Measurements from ENCODE around the gene DCST2.

DCST2 gene

DNA sequence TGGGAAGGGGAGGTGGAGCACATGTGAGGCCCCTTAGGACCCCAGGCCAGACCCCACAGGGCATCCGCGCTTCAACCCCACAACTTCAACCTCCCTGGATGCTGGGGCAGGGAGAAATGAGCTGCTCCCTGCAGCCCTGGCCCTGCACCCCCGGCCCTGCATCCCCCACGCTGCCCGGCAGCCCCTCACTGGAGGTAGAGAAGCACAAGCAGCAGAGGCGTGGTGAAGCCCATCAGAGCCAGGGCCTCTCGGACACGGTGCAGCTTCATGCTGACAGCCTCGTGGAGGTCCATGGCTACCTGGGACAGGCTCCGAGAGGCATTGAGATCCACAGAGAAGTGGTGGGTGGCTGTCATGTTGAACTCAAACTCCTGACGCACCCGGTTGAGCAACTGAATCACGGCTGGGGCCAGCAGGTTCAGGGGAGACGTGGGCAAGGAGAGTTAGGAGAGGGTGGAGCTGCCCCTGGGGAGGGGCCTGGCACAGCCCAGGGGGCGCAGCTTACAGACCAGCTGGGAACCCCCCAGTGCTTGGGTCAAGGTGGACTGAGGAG is 3.3 kb downstream of the DCST2 start:
- DNase-seq, result peak in 3 of 56 donors; percentile 14 to 41 (median 23)

DNA sequence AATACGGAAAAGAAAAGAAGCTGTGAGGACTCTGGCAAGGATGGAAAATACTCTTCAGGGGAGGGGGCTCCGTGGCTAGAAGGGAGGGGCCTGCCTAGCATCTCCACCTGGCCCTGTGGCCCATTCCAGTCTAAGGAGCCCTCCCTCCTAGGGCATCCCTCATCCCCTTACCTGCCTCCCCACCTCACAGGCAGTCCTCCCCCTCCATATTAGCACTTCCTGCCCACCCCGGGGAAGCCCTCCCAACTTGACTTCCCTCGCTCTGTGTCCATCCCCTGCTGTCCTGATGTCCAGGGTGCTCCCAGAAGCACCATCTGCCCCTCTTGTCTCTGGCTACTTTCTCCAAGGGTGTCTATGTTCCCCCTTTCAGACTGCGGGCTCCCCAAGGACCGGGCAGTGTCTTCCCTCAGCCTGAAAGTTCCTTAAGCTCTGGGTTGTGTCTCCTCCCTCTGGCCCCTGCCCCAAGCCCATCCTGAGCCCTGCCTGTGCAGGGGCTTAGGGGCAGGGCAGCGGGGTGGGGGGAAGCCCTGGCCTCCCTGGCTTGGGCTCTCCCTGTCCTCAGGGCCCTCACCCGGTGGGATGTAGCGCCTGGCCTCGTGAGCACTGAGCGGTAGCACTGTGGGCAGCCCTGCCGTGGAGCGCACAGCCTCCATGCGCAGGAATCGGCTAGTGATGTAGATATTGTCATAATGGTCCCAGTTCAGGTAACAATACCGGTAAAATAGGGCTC is 3.9 kb downstream of the DCST2 start:
- no peak for DNase-seq

DNA sequence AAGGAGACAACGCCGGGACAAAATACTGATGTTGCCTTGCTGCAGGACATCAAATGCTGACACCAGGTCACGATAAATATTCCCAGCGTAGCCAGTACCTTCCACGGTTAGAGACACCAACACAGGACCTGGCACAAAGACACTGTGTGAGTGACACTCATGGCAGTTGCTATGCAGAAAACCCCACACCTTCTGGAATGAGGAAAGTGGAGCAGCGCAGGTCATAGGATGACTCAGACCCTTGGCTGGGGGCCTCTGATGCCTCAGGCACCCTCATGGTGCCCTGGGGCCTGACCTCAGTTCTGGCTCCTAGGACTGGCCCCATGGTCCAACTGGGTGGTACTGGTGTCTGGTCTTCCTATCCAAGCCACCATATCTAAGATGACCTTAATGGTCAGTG is 7.0 kb downstream of the DCST2 start:
- no peak for DNase-seq

DNA sequence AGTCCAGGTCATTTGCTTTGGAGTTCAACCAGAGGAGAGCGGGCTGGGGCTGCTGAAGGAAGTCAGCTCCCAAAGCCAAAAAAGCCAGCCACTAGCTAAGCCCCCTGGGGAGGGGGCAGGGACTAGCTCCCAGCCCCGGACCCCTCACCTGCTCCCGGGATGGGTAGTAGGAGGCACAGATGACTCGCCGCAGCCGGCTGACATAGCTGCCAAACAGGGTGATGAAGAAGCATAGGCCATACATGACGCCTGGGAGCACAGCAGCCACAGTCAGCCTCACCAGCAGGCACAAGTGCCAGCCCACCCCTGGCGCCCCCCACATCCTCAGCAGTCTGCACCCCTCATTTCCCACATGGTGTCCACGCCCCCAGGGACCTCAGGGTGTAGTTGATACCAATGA is 7.4 kb downstream of the DCST2 start:
- DNase-seq, result no peak

DNA sequence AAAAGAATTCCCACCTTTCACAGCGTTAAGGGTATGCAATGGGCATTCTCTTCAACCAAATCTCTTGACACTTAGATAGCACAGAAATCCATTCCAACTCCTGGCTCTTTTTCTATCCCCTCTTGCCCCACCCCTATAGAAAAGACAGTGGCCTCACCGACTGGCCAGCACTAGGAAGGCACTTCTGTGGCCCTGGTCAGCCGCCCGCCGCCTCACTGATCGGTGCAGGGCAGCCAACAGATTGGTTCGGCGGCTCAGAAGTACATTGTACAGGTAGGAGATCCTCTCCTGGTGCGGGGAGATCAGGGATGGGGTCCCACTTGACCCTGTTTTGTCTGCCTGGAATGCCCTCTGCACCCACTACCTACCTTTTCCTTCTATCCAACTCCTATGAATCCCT is 9.3 kb downstream of the DCST2 start:
- DNase-seq, result no peak

DNA sequence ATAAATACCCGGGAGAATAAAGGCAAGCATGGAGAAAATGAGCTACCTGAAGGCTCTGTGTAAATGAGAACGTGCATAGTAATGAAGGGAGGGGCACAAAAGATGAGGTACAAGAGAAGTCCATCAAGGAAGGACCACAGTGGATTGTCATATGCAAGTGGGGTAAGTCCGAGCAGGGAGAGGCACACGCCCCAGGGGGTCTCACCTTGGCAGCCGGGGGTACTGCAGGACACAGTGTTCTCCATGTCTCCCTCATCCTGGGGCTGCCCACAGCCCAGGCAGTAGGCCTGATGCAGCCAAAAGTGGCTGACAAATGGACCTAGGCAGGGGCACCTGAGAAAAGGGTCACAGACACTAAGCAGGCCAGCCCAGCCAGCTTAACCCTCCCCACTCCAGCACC is 10.0 kb downstream of the DCST2 start:
- no peak for DNase-seq

DNA sequence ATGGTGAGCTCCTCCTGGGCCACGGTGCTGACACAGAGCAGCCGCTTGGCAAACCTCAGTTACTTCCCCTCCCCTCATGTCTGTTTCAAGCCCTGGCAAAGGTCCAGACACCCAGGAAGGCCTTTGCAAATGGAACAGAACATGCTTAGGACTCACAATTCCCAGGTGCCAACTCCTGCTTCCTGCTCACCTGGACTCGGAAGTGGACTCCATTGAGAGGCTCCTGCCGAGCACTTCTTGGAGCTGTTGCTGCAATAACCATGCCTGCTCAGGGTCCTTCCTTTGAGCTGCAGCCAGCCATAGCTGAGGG is 10.7 kb downstream of the DCST2 start:
- DNase-seq, result no peak

DNA sequence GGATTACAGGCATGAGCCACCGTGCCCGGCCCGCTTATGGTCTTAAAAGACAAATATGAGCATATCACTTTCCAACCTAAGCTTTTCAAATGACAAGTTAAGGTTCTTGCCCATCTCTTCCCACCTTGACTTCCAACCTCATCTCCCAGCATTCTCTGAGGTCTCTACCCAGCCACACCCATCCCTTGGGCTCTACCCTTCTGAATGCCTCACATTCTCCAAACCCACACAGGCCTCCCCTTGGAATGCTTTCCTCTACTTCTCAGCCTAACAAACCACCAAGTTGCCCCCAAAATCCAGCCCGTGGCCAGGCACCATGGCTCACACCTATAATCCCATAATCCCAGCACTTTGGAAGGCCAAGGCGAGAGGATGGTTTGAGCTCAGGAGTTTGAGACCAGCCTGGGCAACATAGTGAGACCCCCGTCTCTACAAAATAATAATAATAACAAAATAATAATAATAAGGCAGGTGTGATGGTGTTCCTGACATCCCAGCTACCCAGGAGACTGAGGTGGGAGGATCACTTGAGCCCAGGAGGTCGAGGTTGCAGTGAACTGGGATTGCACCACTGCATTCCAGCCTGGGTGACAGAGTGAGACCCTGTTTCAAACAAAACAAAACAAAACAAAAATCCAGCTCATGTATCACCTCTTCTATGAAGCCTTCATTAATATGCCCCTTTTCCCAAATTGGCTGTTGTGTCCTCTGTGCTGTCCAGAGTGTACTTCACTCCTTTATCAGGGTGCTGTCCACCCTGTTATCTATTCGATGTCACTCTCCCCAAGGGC is 11.2 kb downstream of the DCST2 start:
- no peak for DNase-seq

DNA sequence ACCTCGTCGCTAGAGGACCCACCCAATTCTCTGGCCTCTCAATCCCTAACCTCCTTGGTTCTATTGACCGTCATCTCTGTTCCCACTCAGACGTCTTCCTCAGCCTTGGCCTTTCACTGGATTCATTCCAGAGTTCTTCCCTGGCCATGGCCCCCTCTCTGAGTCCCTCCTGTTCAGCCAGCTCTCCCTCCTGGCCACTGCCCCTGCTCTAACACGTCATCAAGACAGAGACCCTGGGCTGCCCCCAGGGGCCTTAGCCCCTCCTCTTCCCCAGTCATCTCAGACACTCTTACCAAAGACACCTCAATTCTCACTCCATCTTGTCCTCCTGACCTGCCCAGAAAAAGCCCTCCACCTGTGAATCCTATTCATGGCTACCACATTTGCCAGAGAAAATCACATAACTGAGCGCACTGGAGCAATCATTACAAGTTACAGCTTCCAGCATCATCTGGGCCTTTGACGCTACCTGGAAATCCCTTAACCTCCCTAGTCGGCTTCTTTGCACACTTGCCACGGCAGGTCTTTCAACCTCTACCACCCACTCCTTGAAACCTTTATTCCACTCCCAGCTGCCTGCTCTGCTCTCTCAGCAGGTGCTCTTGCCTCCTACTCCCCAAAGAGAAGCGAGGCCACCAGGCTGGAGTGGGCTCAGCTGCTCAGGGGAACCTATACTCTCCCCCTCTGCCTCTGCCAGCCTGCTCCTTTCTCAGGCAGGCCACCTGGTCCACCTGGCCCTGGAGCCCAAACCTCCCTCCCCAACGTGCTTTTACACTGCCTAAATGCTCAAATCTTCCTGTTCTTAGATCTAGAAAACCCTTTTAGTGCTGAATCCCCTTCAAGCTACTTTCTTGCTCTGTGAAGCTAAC is 14.0 kb downstream of the DCST2 start:
- DNase-seq, result peak in 1 of 56 donors; percentile 24

DNA sequence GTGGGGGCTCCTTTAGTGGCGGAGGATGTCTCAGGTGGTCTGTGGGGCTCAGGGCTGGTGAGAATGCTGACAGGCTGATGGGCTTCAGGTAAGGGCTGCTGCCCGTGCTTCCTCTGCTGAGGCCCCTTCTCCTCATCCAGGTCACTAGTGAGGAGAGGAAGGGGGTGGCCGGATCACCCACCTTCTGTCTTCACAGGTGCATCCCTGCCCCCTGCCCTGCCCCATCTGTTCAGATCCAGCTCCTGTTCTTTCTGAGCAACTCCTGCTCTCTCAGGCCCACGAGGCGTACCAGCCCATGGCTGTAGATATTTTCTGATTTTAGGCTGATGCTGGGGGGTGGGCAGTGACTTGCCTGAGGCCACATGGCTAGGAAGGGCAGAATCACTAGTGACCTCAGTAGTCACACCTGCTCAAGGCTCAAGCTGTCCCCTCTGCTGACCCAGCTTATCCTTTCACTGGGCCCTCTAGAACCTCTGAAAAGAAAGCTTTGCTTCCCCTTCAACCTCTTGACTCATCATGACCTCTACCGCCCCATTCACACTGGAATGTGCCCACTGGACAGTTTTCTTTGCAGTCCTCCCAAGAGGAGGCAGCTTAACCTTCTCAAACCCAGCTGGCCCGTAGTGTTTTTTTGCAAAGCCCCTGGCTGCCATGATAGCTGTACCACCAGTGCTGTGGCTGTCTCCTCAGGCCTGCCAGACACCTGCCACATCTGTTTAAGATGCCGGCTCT is 14.8 kb downstream of the DCST2 start:
- DNase-seq, result no peak

DNA sequence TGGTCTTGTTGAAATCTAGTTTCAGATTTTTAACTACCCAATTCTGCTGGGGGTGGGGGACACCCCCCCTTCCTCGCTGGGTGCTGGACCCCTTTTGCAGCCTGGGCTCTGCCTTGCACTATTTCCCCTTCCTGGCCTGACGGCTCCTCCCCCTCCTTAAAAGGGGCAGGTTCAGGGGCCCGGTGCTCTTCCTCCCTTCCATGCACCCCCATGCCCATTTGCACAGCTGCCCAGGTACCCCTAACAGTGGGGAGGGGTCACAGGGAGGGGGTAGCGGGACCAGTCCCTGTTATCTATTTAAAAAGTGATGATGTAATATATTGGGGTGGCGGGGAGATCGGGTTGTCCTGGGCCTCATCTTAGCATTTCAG is 15.7 kb downstream of the DCST2 start:
- no peak for DNase-seq

DNA sequence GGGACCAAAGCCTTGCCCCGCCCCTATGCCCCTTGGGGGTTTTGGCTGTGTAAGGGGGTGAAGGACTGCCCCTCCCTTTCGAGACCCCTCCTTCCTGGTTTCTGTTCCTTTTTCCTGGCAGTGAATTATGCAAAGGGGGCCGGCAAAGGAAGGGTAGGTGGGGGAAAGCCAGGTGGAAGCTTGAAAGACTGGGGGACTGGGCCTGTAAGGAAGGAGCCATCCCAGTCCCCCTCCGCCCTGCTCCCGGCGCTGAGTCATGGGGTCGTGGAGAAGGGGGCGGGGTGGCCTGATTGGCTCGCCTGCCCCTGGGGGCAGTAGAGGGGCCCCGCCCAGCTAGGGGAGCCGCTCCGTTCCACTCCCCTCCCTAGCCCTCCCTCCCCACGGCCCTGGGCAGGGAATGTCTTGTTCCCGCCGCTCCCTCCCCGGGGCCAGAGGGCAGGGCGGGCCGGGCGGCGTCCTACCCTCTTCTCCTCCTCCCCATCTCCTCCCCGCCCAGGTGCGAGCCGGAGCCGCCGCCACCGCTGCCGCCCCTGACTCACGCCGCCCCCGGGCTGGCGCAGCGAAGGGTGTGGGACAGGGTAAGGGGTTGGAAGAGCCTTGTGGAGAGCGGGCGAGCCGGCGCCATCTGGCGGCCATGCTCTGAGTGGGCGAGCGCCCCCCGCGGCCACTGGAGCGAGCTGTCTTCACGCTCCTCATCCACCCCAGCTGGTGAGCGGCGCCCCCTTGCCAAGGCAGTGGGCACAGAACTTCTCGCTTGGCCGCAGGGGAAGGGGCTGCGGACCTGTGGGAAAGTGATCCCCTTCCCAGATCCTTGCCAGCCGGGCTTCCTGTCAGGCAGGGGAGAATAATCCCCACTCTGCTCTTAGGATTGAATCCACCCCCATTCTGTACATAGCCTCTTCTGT is 16.3 kb downstream of the DCST2 start:
- DNase-seq, result peak in 55 of 56 donors; percentile 11 to 96 (median 75)

DNA sequence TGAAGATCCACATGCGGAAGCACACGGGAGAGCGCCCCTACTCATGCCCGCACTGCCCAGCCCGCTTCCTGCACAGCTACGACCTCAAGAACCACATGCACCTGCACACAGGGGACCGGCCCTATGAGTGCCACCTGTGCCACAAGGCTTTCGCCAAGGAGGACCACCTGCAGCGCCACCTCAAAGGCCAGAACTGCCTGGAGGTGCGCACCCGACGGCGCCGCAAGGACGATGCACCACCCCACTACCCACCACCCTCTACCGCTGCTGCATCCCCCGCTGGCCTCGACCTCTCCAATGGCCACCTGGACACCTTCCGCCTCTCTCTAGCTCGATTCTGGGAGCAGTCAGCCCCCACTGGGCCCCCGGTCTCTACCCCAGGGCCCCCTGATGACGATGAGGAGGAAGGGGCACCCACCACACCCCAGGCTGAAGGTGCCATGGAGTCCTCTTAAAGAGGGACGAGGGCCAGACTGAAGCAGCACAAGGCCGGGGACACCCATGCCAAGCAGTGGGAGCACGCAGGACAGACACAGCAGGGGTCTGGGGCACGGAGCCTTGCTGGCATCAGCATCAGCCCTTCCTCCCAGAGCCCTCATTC is 17.2 kb downstream of the DCST2 start:
- DNase-seq, result no peak

DNA sequence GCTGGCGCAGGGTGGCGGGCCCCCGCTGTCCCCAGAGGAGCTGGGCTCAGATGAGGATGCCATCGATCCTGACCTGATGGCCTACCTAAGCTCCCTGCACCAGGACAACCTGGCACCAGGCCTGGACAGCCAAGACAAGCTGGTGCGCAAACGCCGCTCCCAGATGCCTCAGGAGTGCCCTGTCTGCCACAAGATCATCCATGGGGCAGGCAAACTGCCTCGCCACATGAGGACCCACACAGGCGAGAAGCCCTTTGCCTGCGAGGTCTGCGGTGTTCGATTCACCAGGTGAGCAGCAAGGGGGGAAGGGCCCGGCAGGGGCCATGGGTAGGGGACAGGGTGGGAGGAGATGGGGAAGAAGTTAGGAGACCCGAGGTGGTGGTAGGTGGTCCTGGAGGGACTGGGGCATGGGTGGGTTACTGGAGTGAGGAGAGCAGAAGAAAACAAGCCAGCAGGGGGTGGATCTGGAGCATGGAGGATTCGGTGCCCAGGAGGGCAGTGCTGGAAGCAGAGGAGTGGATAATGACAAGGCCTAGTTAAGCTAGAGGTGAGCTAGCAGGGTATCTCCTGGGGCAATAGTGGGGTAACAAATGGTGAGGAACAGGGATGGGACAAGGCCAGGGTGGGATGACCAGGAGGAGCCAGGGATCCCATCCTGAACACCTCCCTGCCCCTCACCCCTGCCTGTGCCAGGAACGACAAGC is 17.9 kb downstream of the DCST2 start:
- no peak for DNase-seq

DNA sequence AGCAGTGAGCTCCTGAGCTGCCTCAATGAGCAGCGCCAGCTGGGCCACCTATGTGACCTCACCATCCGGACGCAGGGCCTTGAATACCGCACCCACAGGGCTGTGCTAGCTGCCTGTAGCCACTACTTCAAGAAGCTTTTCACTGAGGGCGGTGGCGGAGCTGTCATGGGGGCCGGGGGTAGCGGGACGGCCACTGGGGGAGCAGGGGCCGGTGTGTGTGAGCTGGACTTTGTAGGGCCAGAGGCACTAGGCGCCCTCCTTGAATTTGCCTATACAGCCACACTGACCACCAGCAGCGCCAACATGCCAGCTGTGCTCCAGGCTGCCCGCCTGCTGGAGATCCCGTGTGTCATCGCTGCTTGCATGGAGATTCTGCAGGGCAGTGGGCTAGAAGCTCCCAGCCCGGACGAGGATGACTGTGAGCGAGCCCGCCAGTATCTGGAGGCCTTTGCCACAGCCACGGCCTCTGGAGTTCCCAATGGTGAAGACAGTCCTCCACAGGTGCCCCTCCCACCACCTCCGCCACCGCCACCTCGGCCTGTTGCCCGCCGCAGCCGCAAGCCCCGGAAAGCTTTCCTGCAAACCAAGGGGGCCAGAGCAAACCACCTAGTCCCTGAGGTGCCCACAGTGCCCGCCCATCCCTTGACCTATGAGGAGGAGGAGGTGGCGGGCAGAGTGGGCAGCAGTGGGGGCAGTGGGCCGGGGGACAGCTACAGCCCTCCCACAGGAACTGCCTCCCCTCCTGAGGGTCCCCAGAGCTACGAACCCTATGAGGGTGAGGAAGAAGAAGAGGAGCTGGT is 18.7 kb downstream of the DCST2 start:
- DNase-seq, result no peak

DNA sequence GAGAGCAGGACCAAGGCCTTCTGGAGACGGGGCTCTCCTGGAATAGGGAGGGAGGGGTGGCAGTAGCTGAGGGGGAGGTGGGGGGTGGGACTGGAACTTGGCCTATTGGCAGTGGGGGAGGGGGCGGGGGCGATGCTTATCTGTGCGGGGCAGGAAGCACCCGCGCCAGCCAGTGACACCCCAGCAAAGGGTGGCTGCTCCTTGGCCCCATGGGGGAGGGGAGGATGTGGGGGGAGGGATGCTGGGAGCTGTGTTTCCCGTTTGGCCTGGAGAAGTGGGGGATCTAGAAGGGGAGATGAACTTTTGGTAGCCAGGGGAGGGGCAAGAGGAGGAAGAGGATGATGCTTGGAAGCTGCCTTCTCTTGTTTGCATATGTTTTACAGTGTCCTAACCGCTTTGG is 19.9 kb downstream of the DCST2 start:
- no peak for DNase-seq

DNA sequence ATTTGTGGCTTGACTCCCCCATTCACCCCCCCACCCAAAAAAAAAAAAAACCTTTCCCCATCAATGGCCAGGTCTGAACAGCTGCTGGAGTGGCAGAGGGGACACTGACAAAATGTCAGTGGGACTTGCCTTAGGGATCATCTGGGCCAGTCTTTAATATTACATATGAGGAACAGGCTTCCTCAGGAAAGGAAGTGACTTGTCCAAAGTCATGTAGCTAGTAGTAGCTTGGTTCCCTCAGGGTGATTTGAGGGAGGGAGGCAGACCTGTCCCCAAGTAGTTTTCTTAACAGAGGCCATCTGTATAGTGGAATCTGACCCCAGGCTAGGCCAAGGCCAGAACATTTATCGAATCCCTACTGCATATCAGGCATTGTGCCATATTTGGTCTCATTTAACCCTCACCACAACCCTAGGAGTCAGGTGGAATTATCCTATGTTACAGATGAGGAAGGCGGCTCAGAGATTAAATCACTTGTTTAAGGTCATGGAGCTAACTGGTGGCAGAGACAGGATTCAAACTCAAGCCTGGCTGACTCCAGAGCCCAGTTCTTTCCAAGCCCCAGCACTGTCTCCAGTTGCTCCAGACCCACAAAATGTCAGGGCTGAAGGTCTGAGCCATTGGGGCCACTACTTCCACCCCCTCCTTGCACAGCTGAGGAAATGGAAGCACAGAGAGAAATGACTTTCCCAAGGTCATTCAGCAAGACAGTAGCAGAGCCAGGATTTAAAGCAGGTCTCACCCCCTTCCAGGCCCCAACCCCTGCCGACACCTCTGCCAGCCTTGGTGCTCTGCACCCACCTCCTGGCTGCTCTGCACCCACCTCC is 20.6 kb downstream of the DCST2 start:
- no peak for DNase-seq

Data from nucleus accumbens (tissue), 56 donors.